HepG2 (cell line): ENCODE data around the gene CACNG7. TPM values are rescaled to one million over a fixed set of nuclear protein-coding genes. Genes with fewer than 3 reads are reported as not detected.

Source experiments
- CSRNP2 ChIP-seq: sonication (generic); formaldehyde crosslinking; conservative IDR thresholded peaks from 2 replicates; pipeline ENCODE4 v1.8.0; 2022; ENCODE audit warnings: low read depth, missing genetic modification reagents
- DZIP1 ChIP-seq: sonication (generic); formaldehyde crosslinking; IDR thresholded peaks from 2 replicates; pipeline ENCODE4 v1.5.0; 2020; ENCODE audit warnings: mild to moderate bottlenecking, missing genetic modification reagents
- HOXA9 ChIP-seq: sonication (generic); formaldehyde crosslinking; IDR thresholded peaks from 2 replicates; pipeline ENCODE4 v1.8.1; 2022; ENCODE audit warnings: missing genetic modification reagents, mild to moderate bottlenecking, moderate library complexity, borderline replicate concordance
- KDM4B ChIP-seq: sonication (generic); formaldehyde crosslinking; IDR thresholded peaks from 2 replicates; pipeline ENCODE4 v1.4.0; 2020; ENCODE audit warnings: missing genetic modification reagents
- MIER2 ChIP-seq: IDR thresholded peaks from 2 replicates; pipeline ENCODE4 v1.6.1; 2016; ENCODE audit warnings: missing biosample characterization, missing genetic modification reagents
- NR2F2 ChIP-seq: IDR thresholded peaks from 2 replicates; pipeline ENCODE4 v1.6.1; 2012; ENCODE audit warnings: low read depth, inconsistent platforms, borderline replicate concordance
- SATB2 ChIP-seq: sonication (generic); formaldehyde crosslinking; IDR thresholded peaks from 2 replicates; pipeline ENCODE4 v1.5.0; 2020; ENCODE audit warnings: missing genetic modification reagents
- SMAD1 ChIP-seq: sonication (generic); formaldehyde crosslinking; IDR thresholded peaks from 2 replicates; pipeline ENCODE4 v1.4.0; 2020; ENCODE audit warnings: missing genetic modification reagents, low read depth, mild to moderate bottlenecking, borderline replicate concordance
- SMARCC2 ChIP-seq: fragments of 450-650 bp; IDR thresholded peaks from 2 replicates; pipeline ENCODE4 v1.6.1; 2017; ENCODE audit warnings: antibody characterized with exemption, mild to moderate bottlenecking
- ZBTB37 ChIP-seq: sonication (generic); formaldehyde crosslinking; IDR thresholded peaks from 2 replicates; pipeline ENCODE4 v1.4.0; 2020; ENCODE audit warnings: mild to moderate bottlenecking, missing genetic modification reagents
- ZNF235 ChIP-seq: sonication (generic); formaldehyde crosslinking; IDR thresholded peaks from 2 replicates; pipeline ENCODE4 v1.8.1; 2023; ENCODE audit warnings: mild to moderate bottlenecking, missing genetic modification reagents, borderline replicate concordance
- ZNF749 ChIP-seq: sonication (generic); formaldehyde crosslinking; IDR thresholded peaks from 2 replicates; pipeline ENCODE4 v1.8.0; 2022; ENCODE audit warnings: mild to moderate bottlenecking, missing genetic modification reagents, moderate library complexity, borderline replicate concordance
- ZNF800 ChIP-seq: sonication (generic); formaldehyde crosslinking; IDR thresholded peaks from 2 replicates; pipeline ENCODE4 v1.4.0; 2020; ENCODE audit warnings: missing genetic modification reagents
- polyA plus RNA-seq, 8 experiments: library from polyadenylated mRNA; depleted of rRNA in 3 of 8; stranded (reverse) in 7 of 8; unstranded in 1 of 8; fragments of >200 nt; fragmentation: Illumina TruSeq in 4 of 8; extraction: Trizol in 4 of 8; gene quantifications; 2 replicates each; pipeline versions ENCODE4 v1.2.1 to v1.2.3, GENCODE V29; 2011 to 2016; ENCODE audit warnings: low read depth in 4 of 8, missing spikeins in 1 of 8, mixed read lengths in 1 of 8; ENCODE audit not compliant: insufficient read depth in 1 of 8
- total RNA-seq, 5 experiments: library from RNA; depleted of rRNA; stranded (reverse); fragments of >200 nt; fragmentation: Illumina TruSeq; extraction: Trizol; gene quantifications; 2 replicates each; pipeline ENCODE4 v1.2.3, GENCODE V29; 2016; ENCODE audit warnings: low read depth in 1 of 5
- TF ChIP-seq, protein P1 (sequence below): sonication (generic); formaldehyde crosslinking; IDR thresholded peaks from 2 replicates; pipeline ENCODE4 v1.9.0; 2021; ENCODE audit warnings: mild to moderate bottlenecking, missing genetic modification reagents

Gene CACNG7
- total and polyA plus RNA-seq, 2 of the 13 experiments (the other 11 are each of a cell fraction or from before 2014, with no cell fraction given), result not detected

DNA sequence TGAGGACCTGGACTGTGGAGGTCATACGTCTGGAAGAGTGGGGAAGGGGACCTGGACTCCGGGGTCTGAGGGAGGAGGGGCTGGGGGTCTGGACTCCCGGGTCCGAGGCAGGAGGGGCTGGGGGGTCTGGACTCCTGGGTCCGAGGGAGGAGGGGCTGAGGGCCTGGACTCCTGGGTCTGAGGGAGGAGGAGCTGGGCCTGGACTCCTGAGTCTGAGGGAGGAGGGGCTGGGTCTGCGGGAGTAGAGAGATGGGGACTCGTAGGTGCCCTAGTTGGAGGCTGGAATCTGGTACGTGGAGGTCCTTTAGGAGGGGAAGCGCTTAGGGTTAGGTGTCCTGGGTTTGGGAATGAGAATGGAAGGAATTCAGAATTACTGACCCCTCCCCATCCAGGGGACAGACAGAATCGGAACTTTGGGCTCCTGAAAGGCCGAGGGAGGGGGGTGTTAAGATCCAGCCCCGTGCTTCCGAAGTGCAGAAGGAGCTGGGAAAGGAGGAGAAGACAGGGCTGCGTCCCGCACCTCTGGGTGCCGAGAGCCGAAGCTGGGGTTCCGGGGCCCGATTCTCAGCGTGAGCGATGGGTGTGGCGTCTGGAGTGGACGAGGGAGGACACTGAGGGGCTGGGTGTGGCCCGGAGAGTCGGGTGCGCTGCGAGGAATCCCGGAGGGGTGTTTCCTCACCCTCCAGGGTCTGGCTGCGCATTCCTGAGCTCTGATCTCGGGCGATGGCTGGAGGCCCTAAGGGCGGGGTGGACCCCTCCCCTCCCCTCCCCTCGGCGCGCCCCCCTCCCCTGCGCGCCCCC is 40.8 kb upstream of the CACNG7 start (continued):
- TF ChIP-seq ZNF235 (CRISPR knock-in tag), result no peak
- no peak for TF ChIP-seq SATB2 (CRISPR knock-in tag)
- TF ChIP-seq SMAD1, result no peak
- TF ChIP-seq, protein P1, sequence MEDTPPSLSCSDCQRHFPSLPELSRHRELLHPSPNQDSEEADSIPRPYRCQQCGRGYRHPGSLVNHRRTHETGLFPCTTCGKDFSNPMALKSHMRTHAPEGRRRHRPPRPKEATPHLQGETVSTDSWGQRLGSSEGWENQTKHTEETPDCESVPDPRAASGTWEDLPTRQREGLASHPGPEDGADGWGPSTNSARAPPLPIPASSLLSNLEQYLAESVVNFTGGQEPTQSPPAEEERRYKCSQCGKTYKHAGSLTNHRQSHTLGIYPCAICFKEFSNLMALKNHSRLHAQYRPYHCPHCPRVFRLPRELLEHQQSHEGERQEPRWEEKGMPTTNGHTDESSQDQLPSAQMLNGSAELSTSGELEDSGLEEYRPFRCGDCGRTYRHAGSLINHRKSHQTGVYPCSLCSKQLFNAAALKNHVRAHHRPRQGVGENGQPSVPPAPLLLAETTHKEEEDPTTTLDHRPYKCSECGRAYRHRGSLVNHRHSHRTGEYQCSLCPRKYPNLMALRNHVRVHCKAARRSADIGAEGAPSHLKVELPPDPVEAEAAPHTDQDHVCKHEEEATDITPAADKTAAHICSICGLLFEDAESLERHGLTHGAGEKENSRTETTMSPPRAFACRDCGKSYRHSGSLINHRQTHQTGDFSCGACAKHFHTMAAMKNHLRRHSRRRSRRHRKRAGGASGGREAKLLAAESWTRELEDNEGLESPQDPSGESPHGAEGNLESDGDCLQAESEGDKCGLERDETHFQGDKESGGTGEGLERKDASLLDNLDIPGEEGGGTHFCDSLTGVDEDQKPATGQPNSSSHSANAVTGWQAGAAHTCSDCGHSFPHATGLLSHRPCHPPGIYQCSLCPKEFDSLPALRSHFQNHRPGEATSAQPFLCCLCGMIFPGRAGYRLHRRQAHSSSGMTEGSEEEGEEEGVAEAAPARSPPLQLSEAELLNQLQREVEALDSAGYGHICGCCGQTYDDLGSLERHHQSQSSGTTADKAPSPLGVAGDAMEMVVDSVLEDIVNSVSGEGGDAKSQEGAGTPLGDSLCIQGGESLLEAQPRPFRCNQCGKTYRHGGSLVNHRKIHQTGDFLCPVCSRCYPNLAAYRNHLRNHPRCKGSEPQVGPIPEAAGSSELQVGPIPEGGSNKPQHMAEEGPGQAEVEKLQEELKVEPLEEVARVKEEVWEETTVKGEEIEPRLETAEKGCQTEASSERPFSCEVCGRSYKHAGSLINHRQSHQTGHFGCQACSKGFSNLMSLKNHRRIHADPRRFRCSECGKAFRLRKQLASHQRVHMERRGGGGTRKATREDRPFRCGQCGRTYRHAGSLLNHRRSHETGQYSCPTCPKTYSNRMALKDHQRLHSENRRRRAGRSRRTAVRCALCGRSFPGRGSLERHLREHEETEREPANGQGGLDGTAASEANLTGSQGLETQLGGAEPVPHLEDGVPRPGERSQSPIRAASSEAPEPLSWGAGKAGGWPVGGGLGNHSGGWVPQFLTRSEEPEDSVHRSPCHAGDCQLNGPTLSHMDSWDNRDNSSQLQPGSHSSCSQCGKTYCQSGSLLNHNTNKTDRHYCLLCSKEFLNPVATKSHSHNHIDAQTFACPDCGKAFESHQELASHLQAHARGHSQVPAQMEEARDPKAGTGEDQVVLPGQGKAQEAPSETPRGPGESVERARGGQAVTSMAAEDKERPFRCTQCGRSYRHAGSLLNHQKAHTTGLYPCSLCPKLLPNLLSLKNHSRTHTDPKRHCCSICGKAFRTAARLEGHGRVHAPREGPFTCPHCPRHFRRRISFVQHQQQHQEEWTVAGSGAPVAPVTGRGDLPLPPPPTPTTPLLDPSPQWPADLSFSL (CRISPR knock-in tag), result no peak
- TF ChIP-seq NR2F2, result no peak
- TF ChIP-seq CSRNP2 (CRISPR knock-in tag), result no peak
- no peak for TF ChIP-seq ZBTB37
- no peak for TF ChIP-seq HOXA9 (CRISPR knock-in tag)
- TF ChIP-seq MIER2 (CRISPR knock-in tag), result no peak
- TF ChIP-seq ZNF749 (CRISPR knock-in tag), result no peak
- no peak for TF ChIP-seq ZNF800 (CRISPR knock-in tag)
- no peak for TF ChIP-seq SMARCC2
- TF ChIP-seq KDM4B (CRISPR knock-in tag), result no peak
- TF ChIP-seq DZIP1 (CRISPR knock-in tag), result no peak
